ENCODE results near the gene PIM2.

PIM2 gene

GRCh38 chrX:48945517-48946348 lies 26.9 kb upstream of the PIM2 start:
- Histone ChIP-seq H3K4me1 (no peaks in the 10 kb centered on the region), H3K36me3 (no peaks in the 10 kb centered on the region; the same call in 1 of the 2 replicates), H3K4me3 (ENCODE audit: low read depth, low read length) (no peak overlapping the region), H3K27me3 (no peaks in the 10 kb centered on the region), H3K9me3 (no peaks in the 10 kb centered on the region)
- peak; percentile 64 for DNase-seq
- TF ChIP-seq, protein P1, sequence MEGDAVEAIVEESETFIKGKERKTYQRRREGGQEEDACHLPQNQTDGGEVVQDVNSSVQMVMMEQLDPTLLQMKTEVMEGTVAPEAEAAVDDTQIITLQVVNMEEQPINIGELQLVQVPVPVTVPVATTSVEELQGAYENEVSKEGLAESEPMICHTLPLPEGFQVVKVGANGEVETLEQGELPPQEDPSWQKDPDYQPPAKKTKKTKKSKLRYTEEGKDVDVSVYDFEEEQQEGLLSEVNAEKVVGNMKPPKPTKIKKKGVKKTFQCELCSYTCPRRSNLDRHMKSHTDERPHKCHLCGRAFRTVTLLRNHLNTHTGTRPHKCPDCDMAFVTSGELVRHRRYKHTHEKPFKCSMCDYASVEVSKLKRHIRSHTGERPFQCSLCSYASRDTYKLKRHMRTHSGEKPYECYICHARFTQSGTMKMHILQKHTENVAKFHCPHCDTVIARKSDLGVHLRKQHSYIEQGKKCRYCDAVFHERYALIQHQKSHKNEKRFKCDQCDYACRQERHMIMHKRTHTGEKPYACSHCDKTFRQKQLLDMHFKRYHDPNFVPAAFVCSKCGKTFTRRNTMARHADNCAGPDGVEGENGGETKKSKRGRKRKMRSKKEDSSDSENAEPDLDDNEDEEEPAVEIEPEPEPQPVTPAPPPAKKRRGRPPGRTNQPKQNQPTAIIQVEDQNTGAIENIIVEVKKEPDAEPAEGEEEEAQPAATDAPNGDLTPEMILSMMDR (IDR thresholded peaks at IDR 0.05; ENCODE audit: low read depth, low read length) = peak; percentile 78

GRCh38 chrX:48942895-48943294 lies 24.1 kb upstream of the PIM2 start:
- no peak for DNase-seq
- no peaks in the 10 kb centered on the region for H3K9me3 ChIP-seq
- H3K27me3 ChIP-seq = no peaks in the 10 kb centered on the region
- TF ChIP-seq, protein P1 (IDR thresholded peaks at IDR 0.05; ENCODE audit: low read depth, low read length) = no peak
- no peaks in the 10 kb centered on the region for H3K4me1 ChIP-seq
- H3K36me3 ChIP-seq = no peaks in the 10 kb centered on the region; the same call in 1 of the 2 replicates
- no peak overlapping the region for H3K4me3 ChIP-seq (ENCODE audit: low read depth, low read length)

GRCh38 chrX:48940404-48940955 lies 21.7 kb upstream of the PIM2 start:
- Histone ChIP-seq H3K4me3 (ENCODE audit: low read depth, low read length) (no peak overlapping the region), H3K36me3 (no peaks in the 10 kb centered on the region; the same call in 1 of the 2 replicates), H3K27me3 (no peaks in the 10 kb centered on the region), H3K9me3 (no peaks in the 10 kb centered on the region), H3K4me1 (no peaks in the 10 kb centered on the region)
- DNase-seq = no peak
- TF ChIP-seq, protein P1 (IDR thresholded peaks at IDR 0.05; ENCODE audit: low read depth, low read length) = no peak

DNA sequence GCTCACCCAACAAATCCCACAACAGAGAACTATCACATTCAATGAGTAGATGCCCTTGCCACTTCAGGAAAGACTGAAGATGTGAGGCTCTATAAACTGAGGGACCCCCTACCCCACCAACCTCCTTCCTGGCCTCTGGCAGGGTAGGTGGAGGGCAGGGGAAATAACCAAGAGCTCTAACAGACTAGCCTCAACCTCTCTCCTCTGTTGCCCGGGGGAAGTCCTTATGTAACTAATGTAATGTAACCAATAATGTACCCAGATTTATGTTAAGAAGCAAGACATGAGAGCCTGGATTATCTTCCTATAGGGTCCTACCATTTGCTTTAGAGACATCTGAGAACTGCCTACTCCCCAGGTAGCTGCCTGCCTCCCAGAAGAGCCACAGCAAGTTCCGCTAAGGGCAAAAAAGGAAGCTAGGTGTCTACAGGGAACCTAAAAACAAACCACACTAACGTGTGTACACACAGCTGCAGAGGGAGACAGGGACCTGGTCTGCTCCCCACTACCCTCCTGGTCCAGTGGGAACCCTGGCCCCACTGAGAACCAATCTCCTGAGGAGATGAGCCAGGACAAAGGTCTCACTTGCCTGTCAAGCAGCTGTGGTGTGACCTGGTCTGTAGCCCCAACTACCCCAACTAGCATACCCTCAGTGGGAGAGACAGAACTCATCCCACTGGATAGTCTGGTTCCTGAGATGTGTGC lies 20.9 kb upstream of the PIM2 start:
- TF ChIP-seq, protein P1 (IDR thresholded peaks at IDR 0.05; ENCODE audit: low read depth, low read length) = no peak
- no peaks in the 10 kb centered on the region for H3K27me3 ChIP-seq
- H3K4me1 ChIP-seq = no peaks in the 10 kb centered on the region
- H3K9me3 ChIP-seq = no peaks in the 10 kb centered on the region
- no peak overlapping the region for H3K4me3 ChIP-seq (ENCODE audit: low read depth, low read length)
- no peaks in the 10 kb centered on the region; the same call in none of the 2 replicates for H3K36me3 ChIP-seq
- DNase-seq = no peak

DNA sequence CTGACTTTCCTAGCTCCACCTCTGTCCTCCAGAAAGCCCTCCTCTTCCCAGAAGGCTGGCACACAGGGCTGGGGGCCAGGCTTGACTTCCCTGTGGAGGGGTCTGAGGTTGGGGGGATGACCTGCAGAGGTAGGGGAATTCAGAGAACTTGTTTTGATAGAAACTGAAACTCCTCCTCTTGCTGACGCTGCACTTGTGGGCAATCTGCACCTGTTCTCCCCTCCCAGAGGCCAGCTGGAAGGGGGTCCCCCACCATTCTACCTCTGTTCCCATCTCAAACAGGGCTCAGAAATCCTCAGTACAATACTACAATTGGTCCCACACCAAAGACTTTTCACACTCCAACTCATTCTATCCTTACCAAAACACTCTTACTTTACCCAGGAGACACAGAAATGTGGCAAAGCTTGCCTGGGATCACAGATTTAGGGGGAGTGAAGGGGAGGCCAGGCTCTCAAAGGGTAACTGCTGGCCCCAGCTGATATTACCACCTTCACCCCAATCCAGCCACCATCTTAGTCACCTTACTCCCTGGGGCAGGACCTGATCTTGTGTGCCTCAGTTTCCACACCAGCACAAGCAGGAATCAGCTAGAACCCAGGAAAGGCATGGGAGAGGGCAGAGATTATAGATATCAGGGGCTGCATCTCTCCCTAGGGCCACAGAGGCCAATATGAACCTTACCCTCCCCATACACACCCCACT lies 20.0 kb upstream of the PIM2 start:
- no peaks in the 10 kb centered on the region for H3K4me1 ChIP-seq
- no peak overlapping the region for H3K4me3 ChIP-seq (ENCODE audit: low read depth, low read length)

More for the DNA sequence above, 20.0 kb upstream of the PIM2 start:
- TF ChIP-seq, protein P1 (IDR thresholded peaks at IDR 0.05; ENCODE audit: low read depth, low read length) = no peak
- no peaks in the 10 kb centered on the region for H3K9me3 ChIP-seq
- H3K27me3 ChIP-seq = no peaks in the 10 kb centered on the region
- no peak for DNase-seq
- H3K36me3 ChIP-seq = no peaks in the 10 kb centered on the region; the same call in none of the 2 replicates
